Endothelial cell of umbilical vein (primary cell): Measurements from ENCODE around the gene AKR7A2. TPM values are rescaled to one million over a fixed set of nuclear protein-coding genes. Genes with fewer than 3 reads are reported as not detected.

ENCODE experiments used
- BruUV-seq: library from RNA; stranded (reverse); fragments of 400-500 nt; replicated peaks from 2 replicates; lab custom pipeline; 2021; lab: Mats Ljungman, UMichigan
- CTCF ChIA-PET: fragments of 300-600, 350-600 bp; sonication (Branson Sonifier 250); formaldehyde crosslinking; loops from one replicate; lab custom pipeline; 2021; ENCODE audit warnings: antibody characterized with exemption, inconsistent platforms; lab: Charles Lee
- POLR2A ChIA-PET: fragments of 300-600, 350-600 bp; sonication (Branson Sonifier 250); formaldehyde crosslinking; loops from one replicate; lab custom pipeline; 2021; ENCODE audit warnings: antibody characterized with exemption, inconsistent platforms; lab: Charles Lee
- DNase-seq: peaks from one replicate; pipeline ENCODE4 v3.0.0-alpha.2; 2011; ENCODE audit warnings: low read depth, low spot score
- FAIRE-seq: peaks from 2 replicates; lab custom pipeline; 2011; peaks lifted over from hg19 to GRCh38; lab: Jason Lieb, UNC
- H2AFZ ChIP-seq: 2 replicates; pipeline ENCODE4 v1.6.0; 2012; ENCODE audit warnings: low read depth, low read length, control low read depth, inconsistent platforms
- H3K27ac ChIP-seq: 2 replicates; pipeline ENCODE4 v1.5.1; 2011; ENCODE audit warnings: low read depth, mild to moderate bottlenecking, control low read depth, low read length, moderate library complexity; ENCODE audit not compliant: insufficient read depth
- H3K27me3 ChIP-seq, 2 experiments: 2 replicates each; pipeline versions ENCODE4 v1.6.0 to v1.6.1; 2011; ENCODE audit warnings: low read length in 2 of 2, mixed read lengths in 1 of 2; ENCODE audit not compliant: control insufficient read depth in 2 of 2, insufficient read depth in 2 of 2
- H3K36me3 ChIP-seq, 2 experiments: 2 replicates in 1 of 2; 3 replicates in 1 of 2; pipeline ENCODE4 v1.5.1; 2011; ENCODE audit warnings: low read length in 2 of 2, mild to moderate bottlenecking in 1 of 2, moderate library complexity in 1 of 2; ENCODE audit not compliant: control insufficient read depth in 2 of 2, insufficient read depth in 2 of 2; ENCODE audit errors: extremely low read depth in 1 of 2
- H3K4me1 ChIP-seq: 3 replicates; pipeline ENCODE4 v1.5.1; 2011; ENCODE audit warnings: mild to moderate bottlenecking, low read length; ENCODE audit not compliant: control insufficient read depth, insufficient read depth; ENCODE audit errors: extremely low read depth
- H3K4me2 ChIP-seq: 2 replicates; pipeline ENCODE4 v1.6.1; 2011; ENCODE audit warnings: low read length, control low read depth, mixed read lengths; ENCODE audit not compliant: insufficient read depth
- H3K4me3 ChIP-seq, 3 experiments: fragments of 200-600 bp in 1 of 3; sonication (generic), shearing (Covaris generic) in 1 of 3; replicated peaks in 1 of 3; 2 replicates each; pipeline ENCODE4 v1.5.1; 2011 to 2016; ENCODE audit warnings: control low read depth in 3 of 3, low read length in 3 of 3, mild to moderate bottlenecking in 2 of 3, inconsistent platforms in 1 of 3, low read depth in 1 of 3, moderate library complexity in 1 of 3; ENCODE audit not compliant: insufficient read depth in 1 of 3
- H3K79me2 ChIP-seq: 2 replicates; pipeline ENCODE4 v1.6.0; 2012; ENCODE audit warnings: low read length, inconsistent platforms; ENCODE audit not compliant: control insufficient read depth, insufficient read depth
- H3K9ac ChIP-seq: replicated peaks from 2 replicates; pipeline ENCODE3; 2011; ENCODE audit warnings: low read length, control low read depth; ENCODE audit not compliant: insufficient read depth; ENCODE audit errors: extremely low read depth
- H3K9me1 ChIP-seq: replicated peaks from 3 replicates; pipeline ENCODE4 v1.6.0; 2011; ENCODE audit warnings: mild to moderate bottlenecking, low read length; ENCODE audit not compliant: control insufficient read depth, insufficient read depth; ENCODE audit errors: extremely low read depth
- H3K9me3 ChIP-seq: replicated peaks from 2 replicates; pipeline ENCODE4 v1.5.1; 2012; ENCODE audit warnings: low read length, inconsistent platforms; ENCODE audit not compliant: control insufficient read depth, insufficient read depth
- H4K20me1 ChIP-seq: replicated peaks from 2 replicates; pipeline ENCODE3; 2011; ENCODE audit warnings: mild to moderate bottlenecking, low read length; ENCODE audit not compliant: control insufficient read depth, insufficient read depth; ENCODE audit errors: extremely low read depth
- EZH2 ChIP-seq: IDR thresholded peaks from 2 replicates; pipeline ENCODE4 v1.6.1; 2012; ENCODE audit warnings: borderline replicate concordance, low read depth, mild to moderate bottlenecking, moderate library complexity, low read length, inconsistent platforms; ENCODE audit not compliant: severe bottlenecking
- FOS ChIP-seq: IDR thresholded peaks from 2 replicates; pipeline ENCODE4 v1.6.1; 2011; ENCODE audit warnings: mild to moderate bottlenecking, low read length, moderate library complexity, borderline replicate concordance; ENCODE audit not compliant: insufficient read depth
- GATA2 ChIP-seq: IDR thresholded peaks from 2 replicates; pipeline ENCODE4 v1.7.0; 2011; ENCODE audit warnings: low read depth, mild to moderate bottlenecking, moderate library complexity, mixed read lengths, low read length; ENCODE audit not compliant: insufficient read length, insufficient read depth
- JUN ChIP-seq: IDR thresholded peaks from 2 replicates; pipeline ENCODE4 v1.6.1; 2011; ENCODE audit warnings: borderline replicate concordance, low read depth; ENCODE audit not compliant: insufficient read length, insufficient read depth
- MYC ChIP-seq: IDR thresholded peaks from one replicate; pipeline ENCODE4 v1.6.1; 2011; ENCODE audit warnings: mild to moderate bottlenecking, low read depth, low read length
- POLR2A ChIP-seq: IDR thresholded peaks from 2 replicates; pipeline ENCODE4 v1.6.1; 2012; ENCODE audit warnings: low read depth, mild to moderate bottlenecking, control low read depth, low read length
- POLR2AphosphoS5 ChIP-seq: IDR thresholded peaks from 2 replicates; pipeline ENCODE4 v1.6.1; 2012; ENCODE audit warnings: low read depth, mild to moderate bottlenecking, control low read depth, low read length, moderate library complexity; ENCODE audit not compliant: insufficient read depth
- dilution Hi-C: fragments of 300-500 bp; cut with MboI; formaldehyde crosslinking; loops from one replicate; pipeline ENCODE4 v1.15.0; 2019; ENCODE audit warnings: low sequenced_read_pairs; ENCODE audit not compliant: extremely low pct_ligation_motif_present
- intact Hi-C: fragments of 100-400 bp; cut with micrococcal nuclease; formaldehyde crosslinking; loops from one replicate; pipeline ENCODE4 v1.10.0; 2022
- polyA plus RNA-seq, 4 experiments: library from polyadenylated mRNA; depleted of rRNA in 3 of 4; stranded (reverse) in 3 of 4; unstranded in 1 of 4; fragments of >200 nt; gene quantifications; 2 replicates each; pipeline versions ENCODE4 v1.2.1 to v1.2.3, GENCODE V29; 2011 to 2012; ENCODE audit warnings: missing spikeins in 1 of 4
- total RNA-seq: library from RNA; stranded (reverse); gene quantifications from 2 replicates; pipeline ENCODE4 v1.2.3, GENCODE V29; 2021
- TF ChIP-seq, protein P1 (sequence below): IDR thresholded peaks from 2 replicates; pipeline ENCODE4 v1.6.1; 2011; ENCODE audit not compliant: insufficient read depth, insufficient read length
- TF ChIP-seq, protein P2 (sequence below), 2 donors: IDR thresholded peaks; 1 replicate in 1 of 2; 2 replicates in 1 of 2; pipeline ENCODE4 v1.5.1; 2011; ENCODE audit warnings: low read length in 2 of 2, mild to moderate bottlenecking in 2 of 2, moderate library complexity in 2 of 2, control low read depth in 1 of 2, inconsistent platforms in 1 of 2, low read depth in 1 of 2; ENCODE audit not compliant: insufficient read depth in 1 of 2; ENCODE audit errors: extremely low read depth in 1 of 2

Gene AKR7A2
- total and polyA plus RNA-seq, 2 donors (not counting 3 experiments of a cell fraction or from before 2014, with no cell fraction given): 48.0 to 70.7 TPM

DNA sequence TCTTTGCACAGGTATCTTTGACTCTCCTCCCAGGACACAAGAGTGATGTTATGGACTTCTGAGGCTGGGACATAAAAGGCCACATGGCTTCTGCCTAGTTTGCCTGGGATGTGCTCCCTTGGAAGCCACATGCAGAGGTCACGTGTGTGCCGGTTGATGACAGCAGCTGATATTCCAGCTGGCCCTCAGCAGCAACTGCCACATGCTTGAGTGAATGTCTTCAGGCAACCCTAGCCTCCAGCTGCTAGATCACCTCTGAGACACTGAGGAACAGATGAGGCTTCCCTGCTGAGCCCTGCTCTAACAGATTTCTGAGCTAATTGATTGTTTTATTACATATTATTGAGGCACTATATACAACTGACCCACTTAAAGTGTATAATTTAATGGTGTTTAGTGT is 11.7 kb downstream of the AKR7A2 start:
- H3K9me3 ChIP-seq: no peaks in the 10 kb centered on the region
- no peaks in the 10 kb centered on the region for H3K79me2 ChIP-seq
- intact Hi-C loops: no loop called here
- FAIRE-seq: no peak
- peaks cover 5 to 7% of the 10 kb centered on the region in 2 experiments for H3K36me3 ChIP-seq
- TF ChIP-seq JUN (no peak), POLR2A (no peak), FOS (no peak), GATA2 (no peak), EZH2 (no peak), POLR2AphosphoS5 (no peak), MYC (no peak)
- TF ChIP-seq, protein P1, sequence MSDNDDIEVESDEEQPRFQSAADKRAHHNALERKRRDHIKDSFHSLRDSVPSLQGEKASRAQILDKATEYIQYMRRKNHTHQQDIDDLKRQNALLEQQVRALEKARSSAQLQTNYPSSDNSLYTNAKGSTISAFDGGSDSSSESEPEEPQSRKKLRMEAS: no peak
- TF ChIP-seq, protein P2, sequence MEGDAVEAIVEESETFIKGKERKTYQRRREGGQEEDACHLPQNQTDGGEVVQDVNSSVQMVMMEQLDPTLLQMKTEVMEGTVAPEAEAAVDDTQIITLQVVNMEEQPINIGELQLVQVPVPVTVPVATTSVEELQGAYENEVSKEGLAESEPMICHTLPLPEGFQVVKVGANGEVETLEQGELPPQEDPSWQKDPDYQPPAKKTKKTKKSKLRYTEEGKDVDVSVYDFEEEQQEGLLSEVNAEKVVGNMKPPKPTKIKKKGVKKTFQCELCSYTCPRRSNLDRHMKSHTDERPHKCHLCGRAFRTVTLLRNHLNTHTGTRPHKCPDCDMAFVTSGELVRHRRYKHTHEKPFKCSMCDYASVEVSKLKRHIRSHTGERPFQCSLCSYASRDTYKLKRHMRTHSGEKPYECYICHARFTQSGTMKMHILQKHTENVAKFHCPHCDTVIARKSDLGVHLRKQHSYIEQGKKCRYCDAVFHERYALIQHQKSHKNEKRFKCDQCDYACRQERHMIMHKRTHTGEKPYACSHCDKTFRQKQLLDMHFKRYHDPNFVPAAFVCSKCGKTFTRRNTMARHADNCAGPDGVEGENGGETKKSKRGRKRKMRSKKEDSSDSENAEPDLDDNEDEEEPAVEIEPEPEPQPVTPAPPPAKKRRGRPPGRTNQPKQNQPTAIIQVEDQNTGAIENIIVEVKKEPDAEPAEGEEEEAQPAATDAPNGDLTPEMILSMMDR (IDR thresholded peaks at IDR 0.05; ENCODE audit: extremely low read depth in 1 of 2, insufficient read depth in 1 of 2, low read depth in 1 of 2, low read length in 2 of 2): no peak
- H3K27ac ChIP-seq: no peak overlapping the region
- no peak overlapping the region for H2AFZ ChIP-seq
- H4K20me1 ChIP-seq: no peaks in the 10 kb centered on the region
- no peaks in the 10 kb centered on the region for H3K9me1 ChIP-seq
- no peak for DNase-seq
- no peak overlapping the region for H3K4me3 ChIP-seq
- no peak overlapping the region for H3K9ac ChIP-seq
- POLR2A ChIA-PET: no interaction called here
- CTCF ChIA-PET: no interaction called here
- no peak overlapping the region for H3K4me2 ChIP-seq
- dilution Hi-C loops: no loop called here
- BruUV-seq: no TSS peak
- no peaks in the 10 kb centered on the region for H3K4me1 ChIP-seq
- no peaks in the 10 kb centered on the region for H3K27me3 ChIP-seq
